GM19438 (cell line): ENCODE data around the gene KLRC4.
"Not testable (repeated sequence)": the region's sequence is repeated elsewhere in the genome, so short reads cannot be mapped to it uniquely, and the experiment has no call there.

Source experiments
- ATAC-seq: cut with Tn5 transposase; IDR thresholded peaks from one replicate; pipeline ENCODE4 v1.9.1; 2021; ENCODE audit warnings: low read depth; ENCODE audit not compliant: unreplicated experiment

KLRC4 gene, protein sequence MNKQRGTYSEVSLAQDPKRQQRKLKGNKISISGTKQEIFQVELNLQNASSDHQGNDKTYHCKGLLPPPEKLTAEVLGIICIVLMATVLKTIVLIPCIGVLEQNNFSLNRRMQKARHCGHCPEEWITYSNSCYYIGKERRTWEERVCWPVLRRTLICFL

DNA sequence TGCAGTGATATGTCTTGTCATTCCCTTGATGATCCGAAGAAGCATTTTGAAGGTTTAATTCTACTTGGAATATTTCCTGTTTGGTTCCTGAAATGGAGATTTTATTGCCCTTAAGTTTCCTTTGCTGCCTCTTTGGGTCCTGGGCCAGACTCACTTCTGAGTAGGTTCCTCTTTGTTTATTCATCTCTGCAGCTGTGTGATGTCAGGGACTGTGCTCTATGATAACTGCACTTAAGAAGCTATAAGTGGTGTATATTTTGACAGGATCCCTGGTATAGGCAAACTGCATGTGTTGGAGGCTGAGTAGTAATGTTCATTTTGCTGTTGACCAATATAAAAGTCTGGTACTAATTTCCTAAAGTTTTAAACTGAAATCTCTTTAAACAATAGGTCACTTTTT lies at the start of gene KLRC4:
Gene KLRC4, minus strand, starts transcription at position 366 of the 400 bp plus-strand sequence. Its CDS starts 182 bp downstream, at position 184.
- ATAC-seq, result no peak

DNA sequence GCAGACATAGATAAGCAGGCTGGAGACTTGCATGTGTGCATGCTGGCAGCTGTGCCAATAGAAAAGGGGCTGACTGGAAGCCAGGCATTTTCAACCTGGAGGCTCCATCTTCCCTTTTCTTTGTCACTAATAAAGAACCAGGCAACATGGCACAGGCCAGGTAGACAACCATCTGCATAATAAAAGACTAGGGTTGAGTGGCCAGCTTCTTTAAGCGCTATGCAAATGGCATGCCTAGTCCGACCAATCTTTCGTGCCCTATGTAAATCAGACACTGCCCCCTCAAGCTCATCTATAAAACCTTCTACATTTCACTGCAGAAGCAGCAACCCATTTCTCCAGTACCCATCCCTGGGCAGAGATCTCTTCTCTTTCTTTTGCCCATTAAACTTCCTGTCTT lies 48.2 kb upstream of the KLRC4 start:
- ATAC-seq, result no peak

DNA sequence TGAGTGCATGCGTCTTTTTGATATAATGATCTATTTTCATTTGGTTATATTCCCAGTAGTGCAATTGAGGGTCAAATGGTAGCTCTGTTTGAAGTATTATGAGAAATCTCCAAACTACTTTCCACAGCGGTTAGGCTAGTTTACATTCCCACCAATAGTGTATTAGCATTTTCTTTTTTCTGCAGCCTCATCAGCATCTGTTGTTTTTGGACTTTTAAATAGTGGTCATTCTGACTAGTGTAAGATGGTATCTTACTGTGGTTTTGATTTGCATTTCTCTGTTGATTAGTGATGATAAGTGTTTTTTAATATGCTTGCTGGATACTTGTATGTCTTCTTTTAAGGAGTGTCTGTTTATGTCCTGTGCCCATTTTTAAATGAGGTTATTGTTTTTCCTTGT lies 47.3 kb upstream of the KLRC4 start:
- ATAC-seq, result no peak

DNA sequence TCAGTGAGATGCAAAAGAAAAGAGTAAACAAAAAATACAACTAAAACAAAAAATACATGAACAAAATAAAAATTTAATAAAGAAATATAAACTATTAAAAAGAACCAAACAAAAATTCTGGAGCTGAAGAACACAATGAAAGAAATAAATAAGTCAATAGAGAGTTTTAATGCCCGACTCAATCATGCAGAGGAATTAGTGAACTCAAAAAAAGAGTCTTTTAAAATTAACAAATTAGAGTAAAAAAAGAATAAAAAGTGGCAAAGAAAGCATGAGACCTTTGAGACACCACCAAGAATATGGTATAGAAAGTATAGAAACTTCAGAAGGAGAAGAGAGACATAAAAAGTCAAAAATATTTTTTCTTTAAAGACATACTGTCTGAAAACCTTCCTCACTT lies 46.2 kb upstream of the KLRC4 start:
- ATAC-seq, result no peak

DNA sequence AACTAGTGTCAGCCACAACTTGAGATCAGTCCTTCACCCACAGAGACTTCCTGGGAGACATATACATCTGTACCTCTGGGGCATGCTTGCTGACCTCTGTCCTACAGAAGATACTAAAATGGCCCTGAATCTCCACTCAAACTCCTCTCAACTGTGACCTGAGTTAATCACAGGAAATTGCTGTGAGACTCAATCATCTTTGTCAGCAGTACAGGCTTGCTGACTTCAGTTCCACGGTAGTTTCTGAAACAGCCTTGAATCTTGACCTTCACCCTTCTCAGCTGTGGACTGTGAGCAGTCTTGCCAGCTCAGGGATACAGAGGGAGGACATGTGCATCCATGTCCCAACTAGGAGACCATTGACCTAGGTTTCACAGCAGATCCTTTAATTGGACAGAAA lies 45.0 kb upstream of the KLRC4 start:
- ATAC-seq, result no peak

DNA sequence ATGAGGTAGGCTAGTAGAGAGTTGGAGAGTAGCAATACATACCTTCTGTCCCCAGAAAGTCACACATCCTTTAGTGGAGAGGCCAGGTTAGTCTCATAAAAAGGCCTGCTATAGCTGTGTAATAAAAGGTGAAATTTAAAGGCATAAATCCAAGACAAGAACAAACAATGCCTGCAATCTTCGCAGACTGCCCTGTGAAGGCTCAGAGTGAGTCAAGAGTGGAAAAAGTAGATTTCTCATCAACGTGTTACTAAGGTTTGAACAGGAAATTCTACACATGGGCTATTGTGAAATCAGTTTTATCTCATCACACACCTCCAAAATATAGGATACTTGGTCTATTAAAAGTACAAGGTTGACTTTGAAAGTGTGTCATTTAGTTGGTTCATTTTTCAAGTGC lies 43.6 kb upstream of the KLRC4 start, which contains the start of gene KLRC1:
Gene KLRC1, minus strand, starts transcription at position 222 of the 400 bp plus-strand sequence. CDS start 2,221 bp downstream, outside the sequence.
- ATAC-seq, result no peak

DNA sequence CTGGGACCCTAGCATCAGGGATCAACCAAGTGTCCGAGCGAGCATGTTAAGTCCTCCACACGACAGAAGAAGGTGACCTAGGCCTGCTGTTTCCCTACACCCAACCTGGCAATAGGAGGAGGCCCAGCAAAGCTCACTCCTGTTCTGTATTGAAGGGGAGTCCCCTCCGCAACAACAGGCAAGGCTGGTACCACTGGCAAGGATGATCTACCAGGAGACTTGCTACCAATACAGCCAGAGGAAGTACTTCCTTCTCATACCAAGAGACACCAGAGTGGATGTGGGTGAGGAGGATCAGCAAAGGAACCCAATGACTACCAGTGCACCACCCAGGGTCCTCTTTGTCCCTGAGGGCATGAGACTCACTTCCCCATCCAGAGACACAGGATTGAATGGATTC lies 38.7 kb upstream of the KLRC4 start:
- no peak for ATAC-seq

DNA sequence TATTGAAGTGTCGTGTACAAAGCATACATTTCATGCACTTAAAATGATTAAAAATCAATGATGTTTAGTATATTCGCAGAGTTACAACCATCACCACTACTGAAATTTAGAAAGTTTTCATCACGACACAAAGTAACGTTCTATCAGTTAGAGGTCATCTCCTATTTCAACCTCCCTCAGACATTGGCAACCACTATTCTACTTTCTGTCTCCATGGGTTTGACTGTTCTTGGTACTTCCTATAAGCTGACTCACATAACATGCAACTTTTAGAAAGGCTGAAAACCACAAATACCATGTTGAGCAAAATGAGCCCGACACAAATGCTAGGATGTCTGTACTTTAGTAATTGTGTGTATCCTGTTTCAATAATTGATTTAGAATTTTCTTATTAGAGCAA lies 36.5 kb upstream of the KLRC4 start:
- ATAC-seq, result not testable (repeated sequence)

DNA sequence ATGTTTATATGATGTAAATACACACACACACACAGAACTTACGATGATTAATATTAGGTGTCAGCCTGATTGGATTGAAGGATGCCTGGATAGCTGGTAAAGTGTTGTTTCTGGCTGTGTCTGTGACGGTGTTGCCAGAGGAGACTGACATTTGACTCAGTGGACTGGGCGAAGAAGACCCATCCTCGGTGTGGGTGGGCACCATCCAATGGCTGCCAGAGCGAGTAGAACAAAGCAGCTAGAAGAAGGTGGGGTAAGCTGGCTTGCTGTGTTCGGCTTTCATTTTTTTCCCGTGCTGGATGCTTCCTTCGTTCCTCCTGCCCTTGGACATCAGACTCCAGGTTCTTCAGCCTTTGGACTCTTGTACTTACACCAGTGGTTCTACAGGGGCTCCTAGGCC lies 31.6 kb upstream of the KLRC4 start:
- ATAC-seq, result not testable (repeated sequence)

DNA sequence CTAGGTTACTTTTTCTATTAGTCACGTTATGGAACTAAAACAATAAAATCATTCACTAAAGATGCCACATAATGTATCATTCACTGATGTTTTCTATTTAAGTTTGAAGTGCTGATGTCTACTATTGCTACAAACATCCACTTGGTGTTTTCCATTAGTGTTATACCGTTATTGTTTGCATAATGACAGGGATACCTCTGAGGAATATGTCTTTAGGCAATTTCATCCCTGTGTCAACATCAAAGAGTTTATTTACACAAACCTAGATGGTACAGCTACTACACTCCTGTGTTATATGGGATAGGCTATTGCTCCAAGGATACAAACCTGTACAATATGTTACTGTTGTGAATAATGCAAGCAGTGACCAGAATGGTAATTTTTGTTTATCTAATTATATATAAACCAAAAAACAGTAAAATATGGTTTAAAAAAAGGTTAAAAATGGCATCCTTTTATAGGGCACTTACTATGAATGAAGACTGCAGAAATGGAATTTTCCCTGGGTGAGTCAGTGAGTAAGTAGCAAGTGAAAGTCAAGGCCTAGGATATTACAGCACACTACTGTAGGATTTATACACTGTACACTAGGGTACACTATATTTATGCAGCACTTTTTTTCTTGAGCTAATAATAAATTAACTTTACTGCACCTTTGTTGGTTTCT lies 30.2 kb upstream of the KLRC4 start:
- ATAC-seq, result not testable (repeated sequence)

DNA sequence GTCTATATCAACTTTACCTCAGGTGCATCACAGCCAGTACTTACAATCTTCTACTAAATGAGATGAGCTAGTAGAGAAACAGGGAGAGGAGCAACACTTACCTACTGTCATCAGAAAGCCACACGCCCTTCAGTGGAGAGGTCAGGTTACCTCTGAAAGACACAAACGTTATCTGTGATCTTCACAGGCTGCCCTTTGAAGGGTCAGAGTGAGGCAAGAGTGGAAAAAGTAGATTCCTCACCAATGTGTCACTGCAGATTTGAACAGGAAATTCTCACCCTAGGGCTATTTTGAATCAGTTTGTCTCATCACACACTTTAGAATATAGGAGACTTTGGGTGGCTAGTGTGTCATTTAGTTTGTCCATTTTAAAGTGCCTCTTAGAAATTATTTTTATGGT lies 28.0 kb upstream of the KLRC4 start:
- not testable (repeated sequence) for ATAC-seq

DNA sequence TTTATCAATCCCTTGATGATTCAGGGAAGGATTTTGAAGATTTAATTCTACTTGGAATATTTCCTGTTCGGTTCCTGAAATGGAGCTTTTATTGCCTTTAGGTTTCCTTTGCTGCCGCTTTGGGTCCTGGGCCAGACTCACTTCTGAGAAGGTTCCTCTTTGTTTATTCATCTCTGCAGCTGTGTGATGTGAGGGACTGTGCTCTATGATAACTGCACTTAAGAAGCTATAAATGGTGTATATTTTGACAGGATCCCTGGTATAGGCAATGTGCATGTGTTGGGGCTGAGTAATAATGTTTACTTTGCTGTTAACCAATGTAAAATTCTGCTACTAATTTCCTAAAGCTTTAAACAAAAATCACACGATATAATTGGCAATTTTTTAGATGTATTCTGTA lies 26.3 kb upstream of the KLRC4 start, which contains the start of gene KLRC2:
Gene KLRC2, minus strand, starts transcription at position 195 of the 400 bp plus-strand sequence. Its CDS starts 24 bp downstream, at position 171.
- not testable (repeated sequence) for ATAC-seq

DNA sequence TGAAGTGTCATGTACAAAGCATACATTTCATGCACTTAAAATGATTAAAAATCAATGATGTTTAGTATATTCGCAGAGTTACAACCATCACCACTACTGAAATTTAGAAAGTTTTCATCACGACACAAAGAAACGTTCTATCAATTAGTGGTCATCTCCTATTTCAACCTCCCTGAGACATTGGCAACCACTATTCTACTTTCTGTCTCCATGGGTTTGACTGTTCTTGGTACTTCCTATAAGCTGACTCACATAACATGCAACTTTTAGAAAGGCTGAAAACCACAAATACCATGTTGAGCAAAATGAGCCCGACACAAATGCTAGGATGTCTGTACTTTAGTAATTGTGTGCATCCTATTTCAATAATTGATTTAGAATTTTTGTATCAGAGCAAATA lies 21.1 kb upstream of the KLRC4 start:
- not testable (repeated sequence) for ATAC-seq

DNA sequence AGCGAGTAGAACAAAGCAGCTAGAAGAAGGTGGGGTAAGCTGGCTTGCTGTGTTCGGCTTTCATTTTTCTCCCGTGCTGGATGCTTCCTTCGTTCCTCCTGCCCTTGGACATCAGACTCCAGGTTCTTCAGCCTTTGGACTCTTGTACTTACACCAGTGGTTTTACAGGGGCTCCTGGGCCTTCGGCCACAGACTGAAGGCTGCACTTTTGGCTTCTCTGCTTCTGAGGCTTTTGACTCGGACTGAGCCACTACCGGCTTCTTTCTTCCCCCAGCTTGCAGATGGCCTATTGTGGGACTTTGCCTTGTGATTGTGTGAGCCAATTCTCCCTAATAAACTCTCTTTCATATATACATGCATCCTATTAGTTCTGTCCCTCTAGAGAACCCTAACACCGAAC lies 16.4 kb upstream of the KLRC4 start:
- not testable (repeated sequence) for ATAC-seq

DNA sequence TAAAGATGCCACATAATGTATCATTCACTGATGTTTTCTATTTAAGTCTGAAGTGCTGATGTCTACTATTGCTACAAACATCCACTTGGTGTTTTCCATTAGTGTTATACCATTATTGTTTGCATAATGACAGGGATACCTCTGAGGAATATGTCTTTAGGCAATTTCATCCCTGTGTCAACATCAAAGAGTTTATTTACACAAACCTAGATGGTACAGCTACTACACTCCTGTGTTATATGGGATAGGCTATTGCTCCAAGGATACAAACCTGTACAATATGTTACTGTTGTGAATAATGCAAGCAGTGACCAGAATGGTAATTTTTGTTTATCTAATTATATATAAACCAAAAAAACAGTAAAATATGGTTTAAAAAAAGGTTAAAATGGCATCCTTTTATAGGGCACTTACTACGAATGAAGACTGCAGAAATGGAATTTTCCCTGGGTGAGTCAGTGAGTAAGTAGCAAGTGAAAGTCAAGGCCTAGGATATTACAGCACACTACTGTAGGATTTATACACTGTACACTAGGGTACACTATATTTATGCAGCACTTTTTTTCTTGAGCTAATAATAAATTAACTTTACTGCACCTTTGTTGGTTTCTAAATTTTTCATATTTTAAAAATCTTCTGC lies 14.8 kb upstream of the KLRC4 start:
- not testable (repeated sequence) for ATAC-seq

DNA sequence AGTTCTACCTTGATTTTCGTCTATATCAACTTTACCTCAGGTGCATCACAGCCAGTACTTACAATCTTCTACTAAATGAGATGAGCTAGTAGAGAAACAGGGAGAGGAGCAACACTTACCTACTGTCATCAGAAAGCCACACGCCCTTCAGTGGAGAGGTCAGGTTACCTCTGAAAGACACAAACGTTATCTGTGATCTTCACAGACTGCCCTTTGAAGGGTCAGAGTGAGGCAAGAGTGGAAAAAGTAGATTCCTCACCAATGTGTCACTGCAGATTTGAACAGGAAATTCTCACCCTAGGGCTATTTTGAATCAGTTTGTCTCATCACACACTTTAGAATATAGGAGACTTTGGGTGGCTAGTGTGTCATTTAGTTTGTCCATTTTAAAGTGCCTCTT lies 12.6 kb upstream of the KLRC4 start:
- not testable (repeated sequence) for ATAC-seq

DNA sequence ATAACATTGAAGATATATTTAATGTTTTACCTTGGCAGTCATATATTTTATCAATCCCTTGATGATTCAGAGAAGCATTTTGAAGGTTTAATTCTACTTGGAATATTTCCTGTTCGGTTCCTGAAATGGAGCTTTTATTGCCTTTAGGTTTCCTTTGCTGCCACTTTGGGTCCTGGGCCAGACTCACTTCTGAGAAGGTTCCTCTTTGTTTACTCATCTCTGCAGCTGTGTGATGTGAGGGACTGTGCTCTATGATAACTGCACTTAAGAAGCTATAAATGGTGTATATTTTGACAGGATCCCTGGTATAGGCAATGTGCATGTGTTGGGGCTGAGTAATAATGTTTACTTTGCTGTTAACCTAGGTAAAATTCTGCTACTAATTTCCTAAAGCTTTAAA lies 10.8 kb upstream of the KLRC4 start, which contains the start of gene KLRC3:
Gene KLRC3, minus strand, starts transcription at position 262 of the 400 bp plus-strand sequence. Its CDS starts 45 bp downstream, at position 217.
- not testable (repeated sequence) for ATAC-seq

DNA sequence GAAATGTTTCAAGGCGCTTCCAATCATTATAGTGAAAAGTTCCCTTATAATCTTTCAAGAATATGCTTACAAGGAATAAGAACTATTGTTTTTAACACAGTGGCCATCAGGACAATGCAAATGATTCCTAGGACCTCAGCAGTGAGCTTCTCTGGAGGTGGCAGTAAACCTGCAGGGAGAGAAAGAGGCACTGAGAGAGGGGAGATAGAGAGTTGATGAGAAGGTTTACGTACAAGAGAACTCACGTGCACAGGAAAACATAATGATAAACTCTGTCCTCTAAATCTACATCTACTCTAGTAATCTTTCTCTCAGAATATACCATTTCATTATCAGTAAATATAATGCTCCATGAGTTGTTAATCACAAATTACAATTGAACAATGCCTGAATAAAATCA lies 715 bp downstream of the KLRC4 start:
- no peak for ATAC-seq

DNA sequence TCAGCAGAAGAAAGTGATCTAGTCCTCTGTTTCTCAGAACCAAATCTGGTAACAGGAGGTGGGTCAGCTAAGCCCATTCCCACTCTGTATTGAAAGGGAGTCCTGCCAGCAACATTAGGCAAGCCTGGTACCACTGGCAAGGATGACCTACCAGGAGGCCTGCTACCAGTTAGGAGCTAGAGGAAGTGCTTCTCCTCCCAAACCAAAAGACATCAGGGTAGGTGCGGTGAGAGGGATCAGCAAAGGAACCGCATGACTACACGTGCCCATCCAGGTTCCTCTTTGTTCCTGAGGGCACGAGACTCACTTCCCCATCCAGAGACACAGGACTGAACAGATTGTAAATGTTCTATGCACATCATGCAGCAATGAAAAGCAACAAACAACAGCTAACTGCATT lies 2.8 kb downstream of the KLRC4 start:
- no peak for ATAC-seq

DNA sequence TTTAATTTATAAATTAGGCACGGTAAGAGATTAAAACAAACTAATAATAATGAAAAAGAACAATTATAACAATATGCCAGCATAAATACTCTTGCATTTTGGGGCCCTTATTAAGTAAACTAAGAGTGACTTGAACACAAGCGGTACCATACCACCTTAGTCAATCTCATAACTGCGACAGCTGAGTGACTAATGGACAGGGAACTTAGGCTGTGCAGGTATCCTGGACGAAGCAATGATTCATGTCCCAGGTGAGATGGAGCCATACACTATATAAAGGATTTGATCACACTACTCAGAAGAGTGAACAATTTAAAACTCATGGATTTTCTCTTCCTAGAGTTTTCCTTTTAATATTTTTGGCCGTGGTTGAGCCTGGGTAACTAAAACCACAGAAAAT lies 4.3 kb downstream of the KLRC4 start:
- ATAC-seq, result no peak

DNA sequence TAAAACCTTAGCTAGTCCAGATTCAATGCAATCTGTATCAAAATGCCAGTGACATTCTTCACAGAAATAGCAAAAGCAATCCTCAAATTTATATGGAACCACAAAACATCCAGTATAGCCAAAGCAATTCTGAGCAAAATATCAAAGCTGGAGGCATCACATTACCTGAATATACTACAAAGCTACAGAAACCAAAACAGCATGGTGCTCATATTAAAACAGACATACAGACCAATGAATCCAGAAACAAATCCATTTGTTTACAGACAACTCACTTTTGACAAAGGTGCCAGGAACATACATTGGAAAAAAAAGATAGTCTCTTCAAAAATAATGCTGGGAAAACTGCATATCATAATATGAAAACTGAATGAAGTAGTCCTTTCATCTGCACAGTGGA lies 4.8 kb downstream of the KLRC4 start:
- no peak for ATAC-seq

DNA sequence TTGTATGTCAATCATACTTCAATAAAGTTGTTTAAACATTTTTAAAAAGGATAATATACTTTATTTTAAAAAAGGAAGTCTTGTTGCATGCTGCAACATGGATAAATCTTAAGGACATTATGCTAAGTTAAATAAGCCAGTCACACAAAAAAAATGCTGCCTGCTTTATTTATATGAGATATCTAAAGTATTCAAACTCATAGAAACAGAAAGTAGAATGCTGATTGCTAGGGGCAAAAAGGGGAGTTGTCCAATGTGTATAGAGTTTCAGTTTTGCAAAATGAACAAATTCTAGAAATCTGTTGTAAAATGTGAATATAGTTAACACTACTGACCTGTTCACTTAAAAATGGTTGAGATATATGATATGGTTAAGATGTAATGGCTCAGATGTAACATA lies 8.7 kb downstream of the KLRC4 start:
- ATAC-seq, result no peak
